ENCODE measurements around the gene HS3ST4. TPM values are rescaled to one million over a fixed set of nuclear protein-coding genes. Genes with fewer than 3 reads are reported as not detected.

Gene HS3ST4
- total RNA-seq, 6 experiments from 2014 or later, result not detected

DNA sequence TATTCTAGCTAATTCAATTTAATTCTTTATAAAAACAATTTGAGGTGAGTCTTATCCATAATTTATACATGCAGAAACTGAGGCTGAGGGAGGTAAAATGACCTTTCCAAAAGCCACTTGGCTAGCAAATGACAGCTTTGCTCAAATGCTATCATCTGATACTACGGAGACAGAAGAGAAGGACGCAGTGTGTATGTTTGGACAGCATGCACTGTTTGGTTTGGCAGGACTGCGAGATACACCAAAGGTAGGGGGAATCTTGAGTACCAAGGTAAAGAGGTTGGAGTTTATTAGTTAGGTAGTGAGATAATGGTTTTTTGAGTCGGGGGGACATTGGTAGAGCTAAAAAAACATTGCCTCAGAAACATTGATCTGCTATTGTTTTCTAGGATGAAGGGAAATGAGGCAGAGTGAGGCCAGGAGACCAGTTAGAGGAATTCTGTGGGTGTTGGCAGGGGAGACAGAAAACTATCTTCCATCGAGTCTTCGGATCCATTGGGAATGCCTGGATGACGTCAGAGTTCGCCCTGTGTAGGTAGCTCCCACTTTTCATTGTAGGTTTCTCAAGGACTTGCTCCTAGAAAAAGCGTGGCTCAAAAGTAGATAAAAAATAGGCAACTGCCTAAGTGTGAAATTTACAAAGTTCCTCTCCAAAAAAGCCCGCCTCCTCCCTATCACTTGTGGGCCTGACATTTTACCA lies 2.5 kb upstream of the HS3ST4 start:
- H3K27me3 ChIP-seq, result peaks cover 0 to 4% of the 10 kb centered on the region in 2 donors
- ATAC-seq, result no peak
- WGBS (ENCODE audit: insufficient coverage, low coverage, low lambda C conversion rate, missing lambda C conversion rate), result 20% methylated on average over 9 of the region's 10 CpGs

DNA sequence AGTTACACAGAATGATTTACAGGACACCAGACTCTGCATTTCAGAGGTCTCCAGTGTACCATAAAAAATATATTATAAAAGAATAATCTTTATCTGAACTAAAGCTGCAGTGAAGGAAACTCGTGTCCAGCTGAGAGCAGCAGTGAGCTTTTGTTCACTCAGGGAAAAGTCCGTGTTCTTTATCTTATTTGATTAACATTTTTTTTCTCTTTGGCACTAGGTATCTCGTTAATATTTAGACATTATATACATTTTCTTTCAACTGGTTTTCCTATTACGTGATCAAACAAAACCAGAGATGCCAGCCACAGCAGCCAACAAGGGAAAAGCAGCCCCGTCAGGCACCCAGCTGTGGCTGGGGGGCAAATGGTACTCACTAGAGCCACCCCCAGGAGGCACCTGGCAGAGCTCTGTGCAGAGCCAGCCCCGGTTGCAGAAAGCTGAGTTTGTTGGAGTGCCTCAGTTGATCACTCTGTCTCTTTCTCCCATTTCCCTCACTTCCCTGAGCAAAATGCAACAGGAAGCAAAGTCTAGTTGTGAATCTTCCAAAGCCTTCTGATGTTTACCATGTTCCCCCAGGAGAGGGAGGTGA lies 1.1 kb upstream of the HS3ST4 start:
- Histone ChIP-seq H3K27ac (no peak overlapping the region), H3K9me3 (no peaks in the 10 kb centered on the region), H3K36me3 (no peaks in the 10 kb centered on the region), H3K27me3 (peaks cover 0 to 10% of the 10 kb centered on the region in 2 donors), H3K4me1 (no peaks in the 10 kb centered on the region), H3K4me3 (no peak overlapping the region)
- 7% methylated on average over 6 of the region's 6 CpGs for WGBS (ENCODE audit: insufficient coverage, low coverage, low lambda C conversion rate, missing lambda C conversion rate)
- no peak for ATAC-seq
- TF ChIP-seq, protein P1, sequence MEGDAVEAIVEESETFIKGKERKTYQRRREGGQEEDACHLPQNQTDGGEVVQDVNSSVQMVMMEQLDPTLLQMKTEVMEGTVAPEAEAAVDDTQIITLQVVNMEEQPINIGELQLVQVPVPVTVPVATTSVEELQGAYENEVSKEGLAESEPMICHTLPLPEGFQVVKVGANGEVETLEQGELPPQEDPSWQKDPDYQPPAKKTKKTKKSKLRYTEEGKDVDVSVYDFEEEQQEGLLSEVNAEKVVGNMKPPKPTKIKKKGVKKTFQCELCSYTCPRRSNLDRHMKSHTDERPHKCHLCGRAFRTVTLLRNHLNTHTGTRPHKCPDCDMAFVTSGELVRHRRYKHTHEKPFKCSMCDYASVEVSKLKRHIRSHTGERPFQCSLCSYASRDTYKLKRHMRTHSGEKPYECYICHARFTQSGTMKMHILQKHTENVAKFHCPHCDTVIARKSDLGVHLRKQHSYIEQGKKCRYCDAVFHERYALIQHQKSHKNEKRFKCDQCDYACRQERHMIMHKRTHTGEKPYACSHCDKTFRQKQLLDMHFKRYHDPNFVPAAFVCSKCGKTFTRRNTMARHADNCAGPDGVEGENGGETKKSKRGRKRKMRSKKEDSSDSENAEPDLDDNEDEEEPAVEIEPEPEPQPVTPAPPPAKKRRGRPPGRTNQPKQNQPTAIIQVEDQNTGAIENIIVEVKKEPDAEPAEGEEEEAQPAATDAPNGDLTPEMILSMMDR (IDR thresholded peaks at IDR 0.05), result no peak
- TF ChIP-seq POLR2A (IDR thresholded peaks at IDR 0.05), result no peak
- intact Hi-C loops (cut with DNase I), result no loop called here
- no peak for DNase-seq

More for the DNA sequence above, 2.5 kb upstream of the HS3ST4 start:
- Histone ChIP-seq H3K27ac (no peak overlapping the region), H3K9me3 (no peaks in the 10 kb centered on the region), H3K36me3 (no peaks in the 10 kb centered on the region), H3K4me1 (no peaks in the 10 kb centered on the region), H3K4me3 (no peak overlapping the region)
- intact Hi-C loops (cut with DNase I), result no loop called here
- TF ChIP-seq, protein P1 (IDR thresholded peaks at IDR 0.05), result no peak
- TF ChIP-seq POLR2A (IDR thresholded peaks at IDR 0.05), result no peak
- DNase-seq, result no peak

- intact Hi-C loops (cut with DNase I), result no loop called here
- ATAC-seq, result no peak
- no CpG with 5 or more reads among the region's 56 CpGs for WGBS (ENCODE audit: insufficient coverage, low coverage, low lambda C conversion rate, missing lambda C conversion rate)
Measured at GRCh38 chr16:25692351-25692741, 587 bp downstream of the HS3ST4 start.

GRCh38 chr16:25692742-25693508 lies 1.2 kb downstream of the HS3ST4 start:
- DNase-seq, result no peak
- 4% methylated on average over 12 of the region's 70 CpGs for WGBS (ENCODE audit: insufficient coverage, low coverage, low lambda C conversion rate, missing lambda C conversion rate)
- no peaks in the 10 kb centered on the region for H3K9me3 ChIP-seq
- no peak for TF ChIP-seq POLR2A (IDR thresholded peaks at IDR 0.05)
- TF ChIP-seq, protein P1 (IDR thresholded peaks at IDR 0.05), result no peak
- intact Hi-C loops (cut with DNase I), result no loop called here
- peaks cover 0 to 10% of the 10 kb centered on the region in 2 donors for H3K27me3 ChIP-seq
- no peaks in the 10 kb centered on the region for H3K36me3 ChIP-seq
- ATAC-seq, result peak in 1 of 4 donors; percentile 29
- no peak overlapping the region for H3K27ac ChIP-seq
- H3K4me1 ChIP-seq, result no peaks in the 10 kb centered on the region
- H3K4me3 ChIP-seq, result no peak overlapping the region

More at GRCh38 chr16:25692351-25692741, 587 bp downstream of the HS3ST4 start:
- no peak for TF ChIP-seq POLR2A (IDR thresholded peaks at IDR 0.05)
- TF ChIP-seq, protein P1 (IDR thresholded peaks at IDR 0.05), result no peak
- H3K27ac ChIP-seq, result no peak overlapping the region
- H3K36me3 ChIP-seq, result no peaks in the 10 kb centered on the region
- H3K9me3 ChIP-seq, result no peaks in the 10 kb centered on the region
- no peaks in the 10 kb centered on the region for H3K4me1 ChIP-seq
- DNase-seq, result no peak
- peaks cover 0 to 10% of the 10 kb centered on the region in 2 donors for H3K27me3 ChIP-seq
- H3K4me3 ChIP-seq, result no peak overlapping the region
